IMR-90 (cell line): ENCODE measurements around the gene LEF1. TPM values are rescaled to one million over a fixed set of nuclear protein-coding genes. Genes with fewer than 3 reads are reported as not detected.

ENCODE experiments used
- ATAC-seq: fragments of 200-7000 bp; cut with Tn5 transposase; 2 replicates; pipeline ENCODE4 v1.9.1; 2020; ENCODE audit warnings: low read depth, mild to moderate bottlenecking, moderate library complexity
- BruUV-seq: library from RNA; stranded (reverse); fragments of 400-500 nt; replicated peaks from 2 replicates; lab custom pipeline; 2021; lab: Mats Ljungman, UMichigan
- CTCF ChIA-PET: fragments of 300-600 bp; formaldehyde crosslinking; extraction: SDS; loops from one replicate; lab custom pipeline; 2021; ENCODE audit warnings: antibody characterized with exemption; lab: Yijun Ruan, JAX
- POLR2A ChIA-PET: fragments of 300-600 bp; sonication (Branson Sonifier 250); formaldehyde crosslinking; loops from one replicate; lab custom pipeline; 2022; ENCODE audit warnings: antibody characterized with exemption; ENCODE audit not compliant: unreplicated experiment; lab: Charles Lee
- DNase-seq: peaks from one replicate; pipeline ENCODE4 v3.0.0; 2013
- H2AFZ ChIP-seq: replicated peaks from 2 replicates; pipeline ENCODE3; 2013; ENCODE audit warnings: low read length, mild to moderate bottlenecking; ENCODE audit not compliant: poor library complexity
- H2AK5ac ChIP-seq: 2 replicates; pipeline ENCODE4 v1.6.1; 2013; ENCODE audit warnings: low read depth, low read length, inconsistent platforms
- H2AK9ac ChIP-seq: replicated peaks from 2 replicates; pipeline ENCODE3; 2013; ENCODE audit warnings: mild to moderate bottlenecking, low read depth, low read length, moderate library complexity; ENCODE audit not compliant: poor library complexity
- H2BK120ac ChIP-seq: 2 replicates; pipeline ENCODE4 v1.6.1; 2013; ENCODE audit warnings: low read depth, low read length, inconsistent platforms
- H2BK15ac ChIP-seq: 3 replicates; pipeline ENCODE4 v1.6.1; 2013; ENCODE audit warnings: low read depth, low read length, inconsistent platforms
- H2BK20ac ChIP-seq: 2 replicates; pipeline ENCODE4 v1.6.1; 2013; ENCODE audit warnings: low read depth, mild to moderate bottlenecking, inconsistent platforms, low read length, moderate library complexity
- H2BK5ac ChIP-seq: 2 replicates; pipeline ENCODE4 v1.6.1; 2013; ENCODE audit warnings: mild to moderate bottlenecking, low read depth, low read length, inconsistent platforms; ENCODE audit not compliant: poor library complexity, severe bottlenecking
- H3K14ac ChIP-seq: replicated peaks from 2 replicates; pipeline ENCODE4 v1.6.1; 2013; ENCODE audit warnings: low read depth, low read length, inconsistent platforms
- H3K18ac ChIP-seq: 2 replicates; pipeline ENCODE4 v1.6.1; 2013; ENCODE audit warnings: low read depth, low read length, control low read depth
- H3K23ac ChIP-seq: 2 replicates; pipeline ENCODE4 v1.6.1; 2013; ENCODE audit warnings: low read depth, low read length, inconsistent platforms
- H3K27ac ChIP-seq: 2 replicates; pipeline ENCODE4 v1.5.1; 2013; ENCODE audit warnings: mild to moderate bottlenecking, control low read depth, low read length; ENCODE audit not compliant: insufficient read depth
- H3K27me3 ChIP-seq: 2 replicates; pipeline ENCODE4 v1.6.1; 2013; ENCODE audit warnings: low read length; ENCODE audit not compliant: control insufficient read depth, insufficient read depth
- H3K36me3 ChIP-seq: 2 replicates; pipeline ENCODE4 v1.6.1; 2013; ENCODE audit warnings: low read length, mixed read lengths; ENCODE audit not compliant: control insufficient read depth, insufficient read depth
- H3K4ac ChIP-seq: 2 replicates; pipeline ENCODE4 v1.6.1; 2013; ENCODE audit warnings: low read depth, low read length, inconsistent platforms
- H3K4me1 ChIP-seq: 2 replicates; pipeline ENCODE4 v1.6.1; 2013; ENCODE audit warnings: low read length, mixed read lengths; ENCODE audit not compliant: control insufficient read depth, insufficient read depth
- H3K4me2 ChIP-seq: 2 replicates; pipeline ENCODE4 v1.6.1; 2013; ENCODE audit warnings: low read depth, mild to moderate bottlenecking, control low read depth, low read length, moderate library complexity
- H3K4me3 ChIP-seq: 2 replicates; pipeline ENCODE4 v1.5.1; 2013; ENCODE audit warnings: low read depth, mild to moderate bottlenecking, control low read depth, low read length, moderate library complexity; ENCODE audit not compliant: insufficient read depth
- H3K56ac ChIP-seq: 2 replicates; pipeline ENCODE4 v1.6.1; 2013; ENCODE audit warnings: low read length, inconsistent platforms; ENCODE audit not compliant: insufficient read depth; ENCODE audit errors: extremely low read depth
- H3K79me1 ChIP-seq, 2 experiments: 2 replicates each; pipeline ENCODE4 v1.6.1; 2013; ENCODE audit warnings: low read length in 2 of 2, inconsistent platforms in 1 of 2, low read depth in 1 of 2
- H3K9ac ChIP-seq: 2 replicates; pipeline ENCODE4 v1.6.1; 2013; ENCODE audit warnings: low read depth, low read length, control low read depth
- H3K9me1 ChIP-seq: 2 replicates; pipeline ENCODE4 v1.6.1; 2013; ENCODE audit warnings: low read length, inconsistent platforms; ENCODE audit not compliant: insufficient read depth
- H3K9me3 ChIP-seq: 2 replicates; pipeline ENCODE4 v1.6.1; 2013; ENCODE audit warnings: low read length; ENCODE audit not compliant: control insufficient read depth, insufficient read depth
- H4K20me1 ChIP-seq: 2 replicates; pipeline ENCODE4 v1.6.1; 2013; ENCODE audit warnings: low read length, inconsistent platforms; ENCODE audit not compliant: insufficient read depth
- H4K5ac ChIP-seq: 2 replicates; pipeline ENCODE4 v1.6.1; 2013; ENCODE audit warnings: mild to moderate bottlenecking, low read depth, low read length, control low read depth
- H4K8ac ChIP-seq, 2 experiments: 2 replicates each; pipeline ENCODE4 v1.6.1; 2013; ENCODE audit warnings: low read depth in 2 of 2, low read length in 2 of 2, control low read depth in 1 of 2, inconsistent platforms in 1 of 2
- H4K91ac ChIP-seq: 2 replicates; pipeline ENCODE4 v1.6.1; 2013; ENCODE audit warnings: low read depth, low read length, inconsistent platforms; ENCODE audit not compliant: insufficient read depth
- MAFK ChIP-seq: IDR thresholded peaks from 2 replicates; pipeline ENCODE4 v1.6.1; 2012; ENCODE audit warnings: low read depth, low read length, improper control_type of control experiment
- RCOR1 ChIP-seq: IDR thresholded peaks from 2 replicates; pipeline ENCODE4 v1.6.1; 2012; ENCODE audit warnings: mild to moderate bottlenecking, low read length, improper control_type of control experiment; ENCODE audit not compliant: insufficient replicate concordance
- WGBS, 2 experiments: methylation state at CpG; one replicate each; pipeline versions ENCODE4 v1.1.5 to v1.1.7; 2013; ENCODE audit warnings: missing lambda C conversion rate in 2 of 2; ENCODE audit not compliant: insufficient read length in 1 of 2; ENCODE audit errors: extremely low coverage in 2 of 2; 5-methylcytosine and 5-hydroxymethylcytosine counted together
- dilution Hi-C: fragments of 300-500 bp; cut with HindIII; formaldehyde crosslinking; loops from one replicate; pipeline ENCODE4 v1.14.3; 2018; ENCODE audit warnings: low sequenced_read_pairs; ENCODE audit not compliant: unreplicated experiment
- in situ Hi-C: fragments of 300-500 bp; cut with MboI; formaldehyde crosslinking; loops from 3 replicates; pipeline ENCODE4 v1.14.3; 2019; ENCODE audit warnings: low sequenced_read_pairs, inconsistent platforms, mixed read lengths
- intact Hi-C: fragments of 100-400 bp; cut with micrococcal nuclease; formaldehyde crosslinking; loops from 2 replicates; pipeline ENCODE4 v1.10.0; 2022
- polyA plus RNA-seq, 3 experiments: library from polyadenylated mRNA; depleted of rRNA; stranded (reverse); fragments of >200 nt; gene quantifications; 2 replicates each; pipeline ENCODE4 v1.2.3, GENCODE V29; 2012; ENCODE audit warnings: low replicate concordance in 1 of 3
- total RNA-seq: library from RNA; depleted of rRNA; stranded (reverse); fragments of >200 nt; gene quantifications from 2 replicates; pipeline ENCODE4 v1.2.3, GENCODE V29; 2012

The LEF1 gene
- total and polyA plus RNA-seq, 2 of the 4 experiments (the other 2 are of a cell fraction): 1.7 to 1.8 TPM

DNA sequence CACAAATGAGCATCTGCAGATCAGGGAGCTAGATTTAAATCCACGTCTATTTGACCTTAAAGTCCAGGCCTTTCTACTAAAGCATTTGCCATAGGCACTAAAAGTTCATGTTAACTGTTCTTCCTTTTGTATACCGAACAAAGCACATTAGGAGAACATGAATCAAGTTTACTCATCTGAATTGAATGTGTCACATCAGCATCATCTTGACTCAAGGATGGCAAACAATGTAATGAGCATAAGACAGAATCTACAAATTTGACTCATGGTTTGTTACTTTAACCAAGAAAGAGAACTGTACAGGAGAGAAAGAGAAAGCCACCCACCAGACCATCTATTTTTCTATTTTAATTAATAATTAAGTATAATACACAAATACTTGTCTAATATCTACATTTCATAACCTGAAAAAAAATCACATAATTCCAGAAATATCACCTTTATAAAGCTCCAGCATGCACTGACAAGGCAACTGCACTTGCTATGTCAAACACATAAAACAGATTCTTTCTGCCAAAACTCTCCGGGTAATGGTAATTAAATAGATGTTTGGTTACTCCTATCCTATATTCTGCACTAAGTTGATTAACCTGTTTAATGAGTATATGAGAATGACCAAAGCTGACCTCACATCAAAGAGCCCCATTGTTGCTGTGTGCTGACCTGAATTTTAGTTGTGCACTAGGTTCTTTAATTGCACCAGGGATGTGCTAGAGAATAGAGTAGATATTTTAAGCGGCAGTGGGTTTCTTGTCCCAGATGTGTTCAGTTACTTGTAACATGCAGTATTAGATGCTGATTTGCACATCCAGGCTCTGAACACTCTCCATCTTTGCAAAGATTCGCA, 42.5 kb upstream of the LEF1 start:
- Histone ChIP-seq H3K36me3 (no peaks in the 10 kb centered on the region), H2AFZ (no peak overlapping the region), H3K9ac (no peak overlapping the region), H2AK9ac (no peak overlapping the region), H3K4me1 (no peaks in the 10 kb centered on the region), H3K14ac (no peak overlapping the region), H2BK20ac (no peak overlapping the region), H3K4me3 (no peak overlapping the region), H3K9me1 (no peaks in the 10 kb centered on the region), H2AK5ac (no peak overlapping the region), H2BK120ac (no peak overlapping the region), H3K79me1 (no peaks in the 10 kb centered on the region), H4K20me1 (no peaks in the 10 kb centered on the region), H3K18ac (no peak overlapping the region), H3K27ac (no peak overlapping the region), H2BK5ac (no peak overlapping the region), H3K56ac (no peak overlapping the region), H3K4me2 (no peak overlapping the region), H4K8ac (no peak overlapping the region), H3K4ac (no peak overlapping the region), H4K5ac (no peak overlapping the region), H3K27me3 (no peaks in the 10 kb centered on the region), H3K9me3 (no peaks in the 10 kb centered on the region), H2BK15ac (no peak overlapping the region), H3K23ac (no peak overlapping the region), H4K91ac (no peak overlapping the region)
- DNase-seq (peak; percentile 7), ATAC-seq (no peak)
- ChIA-PET CTCF (no interaction called here), POLR2A (no interaction called here)
- no TSS peak for BruUV-seq
- in situ Hi-C loops: no loop called here
- WGBS, 2 experiments: no CpG with 5 or more reads among the region's 5 CpGs
- dilution Hi-C loops: no loop called here
- no peak for TF ChIP-seq RCOR1
- TF ChIP-seq MAFK: 0 out of 2 replicates have a peak, but pooled peaks have one; percentile 18
- intact Hi-C loops: no loop called here
